HG03039 (cell line): ENCODE results near the gene LYSMD2.
"Not testable (repeated sequence)": the region's sequence is repeated elsewhere in the genome, so short reads cannot be mapped to it uniquely, and the experiment has no call there.

Source experiments
- ATAC-seq: cut with Tn5 transposase; IDR thresholded peaks from one replicate; pipeline ENCODE4 v1.9.1; 2021; ENCODE audit warnings: mild to moderate bottlenecking, moderate library complexity; ENCODE audit not compliant: unreplicated experiment

Gene LYSMD2, protein sequence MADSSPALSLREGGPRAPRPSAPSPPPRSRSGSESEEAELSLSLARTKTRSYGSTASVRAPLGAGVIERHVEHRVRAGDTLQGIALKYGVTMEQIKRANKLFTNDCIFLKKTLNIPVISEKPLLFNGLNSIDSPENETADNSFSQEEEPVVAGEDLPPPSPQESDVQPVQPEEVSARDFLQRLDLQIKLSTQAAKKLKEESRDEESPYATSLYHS

DNA sequence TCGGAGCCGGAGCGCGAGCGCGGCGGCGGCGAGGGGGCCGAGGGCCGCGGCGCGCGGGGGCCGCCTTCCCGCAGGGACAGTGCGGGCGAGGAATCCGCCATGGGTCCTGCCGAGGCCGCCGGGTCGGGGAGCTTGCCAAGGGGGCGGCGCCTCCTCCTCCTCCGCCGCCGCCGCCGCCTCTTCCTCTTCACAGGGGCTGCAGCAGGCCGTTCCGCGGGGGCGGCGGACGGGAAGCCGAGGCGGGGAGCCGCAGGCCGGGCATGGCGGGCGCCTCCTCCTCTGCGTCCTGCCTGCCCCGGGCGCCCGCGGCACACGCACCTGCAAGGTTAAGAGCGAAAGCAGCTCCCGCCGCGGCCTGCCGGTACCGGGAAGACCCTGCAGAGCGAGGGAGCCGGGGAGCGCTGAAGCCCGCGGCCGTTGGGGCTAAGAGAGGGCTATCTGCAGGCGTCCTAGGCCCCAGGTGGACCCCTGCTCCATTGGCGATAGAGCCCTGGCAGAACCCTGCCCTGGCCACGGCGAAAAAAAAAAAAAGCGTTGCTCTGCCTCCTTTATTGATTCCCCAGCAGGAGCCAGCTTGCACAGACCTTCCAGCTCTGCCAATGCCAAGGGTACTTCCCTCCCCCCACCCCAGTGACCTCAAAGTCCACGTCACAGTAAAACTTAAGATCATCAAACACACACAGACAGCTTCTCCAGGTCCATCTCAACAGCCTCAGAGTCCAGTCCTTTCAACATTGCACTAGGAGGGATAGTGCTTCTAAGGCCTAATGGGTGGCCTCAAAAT is at the start of gene LYSMD2:
Gene LYSMD2 (minus strand): TSS at position 134 of the 784 bp plus-strand sequence. CDS start 33 bp downstream, at position 101.
- peak; percentile 41 for ATAC-seq

DNA sequence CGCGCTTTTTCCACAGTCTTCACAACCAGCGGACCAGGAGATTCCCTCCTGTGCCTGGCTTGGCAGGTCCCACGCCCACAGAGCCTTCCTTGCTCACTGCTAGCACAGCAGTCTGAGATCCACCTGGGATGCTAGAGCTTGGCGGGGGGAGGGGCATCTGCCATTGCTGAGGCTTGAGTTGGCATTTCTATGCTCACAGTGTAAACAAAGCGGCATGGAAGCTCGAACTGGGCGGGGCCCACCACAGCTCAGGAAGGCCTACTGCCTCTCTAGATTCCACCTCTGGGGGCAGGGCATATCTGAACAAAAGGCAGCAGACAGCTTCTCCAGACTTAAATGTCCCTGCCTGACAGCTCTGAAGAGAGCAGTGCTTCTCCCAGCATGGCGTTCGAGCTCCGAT is 49.7 kb upstream of the LYSMD2 start:
- not testable (repeated sequence) for ATAC-seq

GRCh38 chr15:51783967-51784366 is 46.5 kb upstream of the LYSMD2 start:
- ATAC-seq, result no peak

DNA sequence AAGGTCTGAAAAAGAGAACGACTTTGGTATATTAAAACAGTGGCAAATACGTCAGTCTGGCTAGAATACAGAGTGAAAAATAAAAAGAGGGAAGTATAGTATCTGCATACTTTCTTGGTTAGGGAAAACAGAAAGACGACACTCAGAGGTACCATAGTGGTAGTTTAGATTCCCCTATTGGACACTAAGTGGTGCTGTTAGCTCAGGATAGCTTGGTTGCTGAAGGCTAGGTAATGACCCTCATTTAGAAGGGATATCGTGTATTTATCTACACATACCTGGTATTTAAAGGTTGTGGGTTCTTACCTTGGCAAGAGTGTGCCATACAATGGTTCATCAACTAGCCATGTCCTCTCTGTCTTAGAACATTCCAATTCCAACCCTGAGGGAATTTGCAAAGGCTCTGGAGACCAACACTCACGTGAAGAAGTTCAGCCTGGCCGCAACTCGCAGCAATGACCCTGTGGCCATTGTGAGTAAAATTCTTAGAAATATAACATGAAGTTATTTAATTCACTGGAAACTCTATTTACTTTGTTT is 45.0 kb upstream of the LYSMD2 start:
- ATAC-seq, result no peak

- ATAC-seq, result no peak
Observed at GRCh38 chr15:51781506-51781905, 44.1 kb upstream of the LYSMD2 start.

DNA sequence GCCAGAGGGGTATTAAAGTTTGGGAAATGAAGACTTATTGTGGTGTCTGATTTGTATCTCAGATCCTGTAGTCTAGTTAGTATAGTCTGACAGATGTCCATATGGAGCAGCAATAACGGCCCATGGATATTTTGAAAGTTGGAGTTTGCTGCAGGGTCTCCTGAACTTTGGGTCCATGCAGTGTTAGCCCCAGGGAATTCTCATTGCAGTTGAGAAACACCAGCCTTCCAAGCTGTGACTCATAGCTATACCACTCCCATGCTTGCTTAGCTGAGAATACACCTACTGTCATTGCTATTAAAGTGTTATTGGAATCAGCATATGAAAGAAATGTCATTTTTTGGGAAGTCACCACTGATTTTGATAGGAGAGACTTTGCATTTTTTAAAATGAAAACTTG is 43.2 kb upstream of the LYSMD2 start:
- no peak for ATAC-seq

- no peak for ATAC-seq
Observed at GRCh38 chr15:51776952-51777569, 39.6 kb upstream of the LYSMD2 start.

DNA sequence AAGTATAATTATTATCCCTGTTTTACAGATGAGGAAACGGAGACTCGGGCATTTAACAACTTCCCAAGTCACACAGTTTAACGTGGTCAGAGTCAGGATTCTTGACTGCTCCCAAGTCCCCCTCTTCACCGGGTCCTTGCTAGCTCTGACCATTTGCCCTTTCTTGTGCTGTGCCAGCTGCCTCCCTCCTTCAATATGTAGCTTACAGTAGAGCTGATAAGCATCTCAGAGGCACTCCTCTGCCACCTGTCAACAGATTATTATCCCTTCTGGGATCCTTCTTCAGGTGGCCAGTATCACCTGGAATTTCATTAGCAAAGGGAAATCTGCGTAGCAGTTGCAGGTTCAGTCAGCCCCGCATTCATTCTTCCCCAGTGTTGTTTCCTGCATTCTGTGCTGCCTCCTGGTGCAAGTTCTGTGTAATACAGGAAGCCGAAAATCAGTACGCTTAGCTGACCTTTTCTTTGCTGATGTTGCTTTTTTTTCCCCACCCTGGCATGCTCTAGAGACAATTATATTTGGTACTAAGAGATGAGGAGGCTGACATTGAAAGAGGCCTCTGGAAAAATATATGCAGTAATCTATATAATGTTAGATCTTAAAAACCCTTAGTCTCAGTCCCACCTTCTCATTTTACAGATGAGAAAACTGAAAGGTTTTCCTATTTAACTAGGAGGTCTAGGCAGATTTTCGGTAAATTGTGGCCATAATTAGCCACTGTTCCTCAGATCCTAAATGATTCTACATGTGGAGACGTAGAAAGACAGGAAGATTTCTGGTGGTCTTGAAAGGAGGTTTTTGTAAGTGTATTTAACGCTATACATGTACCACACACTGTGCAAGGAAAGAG is 38.7 kb upstream of the LYSMD2 start:
- ATAC-seq, result no peak

DNA sequence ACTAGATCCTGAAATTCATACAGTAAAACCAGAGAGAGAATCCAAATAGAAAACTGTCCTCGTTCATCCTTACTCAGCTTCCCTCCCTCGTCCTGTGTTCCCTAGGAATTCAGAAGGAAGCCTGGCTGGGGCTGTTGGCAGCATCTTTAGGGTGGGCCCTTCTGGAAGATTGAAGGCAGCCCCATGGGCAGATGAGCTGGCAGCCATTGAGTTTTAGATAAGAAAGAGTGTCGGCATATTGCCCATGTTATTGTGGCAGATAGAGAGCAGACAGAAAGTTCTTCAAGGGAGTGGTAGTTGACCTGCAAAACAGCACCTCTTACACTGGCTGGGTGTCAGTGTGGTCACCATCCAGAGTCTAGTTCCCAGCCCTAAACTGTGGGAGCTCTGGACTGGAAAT is 37.5 kb upstream of the LYSMD2 start:
- no peak for ATAC-seq

- ATAC-seq, result no peak
Observed at GRCh38 chr15:51771773-51772172, 34.3 kb upstream of the LYSMD2 start.

- no peak for ATAC-seq
Observed at GRCh38 chr15:51770902-51771301, 33.4 kb upstream of the LYSMD2 start.

DNA sequence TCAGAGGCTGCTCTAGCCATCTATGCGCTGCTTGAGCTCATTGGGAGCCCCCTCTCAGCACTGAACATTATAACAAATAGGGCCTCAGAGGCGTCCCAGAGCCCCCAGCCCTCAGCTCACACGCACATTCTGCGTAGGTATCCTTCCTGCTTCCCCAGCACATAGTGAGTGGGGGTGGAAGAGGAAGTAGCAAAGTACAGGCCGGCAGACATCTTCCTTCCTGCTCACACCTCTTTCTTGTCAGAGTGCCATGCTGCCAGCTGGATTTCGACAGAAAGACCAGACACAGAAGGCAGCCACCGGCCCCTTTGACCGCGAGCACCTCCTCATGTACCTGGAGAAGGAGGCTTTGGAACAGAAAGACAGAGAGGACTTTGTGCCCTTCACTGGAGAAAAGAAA is 30.6 kb upstream of the LYSMD2 start:
- no peak for ATAC-seq

DNA sequence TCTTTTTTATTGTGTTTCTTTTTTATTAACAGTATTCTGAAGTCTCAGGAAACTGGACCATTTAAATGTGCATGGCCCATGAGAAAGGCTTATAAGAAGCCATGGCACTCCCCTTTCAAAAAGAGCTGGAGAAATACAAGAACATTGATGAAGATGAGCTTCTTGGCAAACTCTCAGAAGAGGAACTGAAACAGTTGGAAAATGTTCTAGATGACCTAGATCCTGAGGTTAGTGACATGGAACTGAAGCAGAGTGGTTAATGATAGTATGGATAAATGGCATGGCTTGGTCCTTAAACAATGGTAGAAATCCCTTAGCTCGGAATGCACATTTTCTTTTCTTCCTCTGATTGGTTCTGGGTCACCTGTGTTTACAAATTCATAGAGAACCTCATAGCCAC is 28.9 kb upstream of the LYSMD2 start:
- no peak for ATAC-seq

- ATAC-seq, result no peak
Observed at GRCh38 chr15:51765751-51766150, 28.3 kb upstream of the LYSMD2 start.

GRCh38 chr15:51760805-51761204 is 23.4 kb upstream of the LYSMD2 start:
- no peak for ATAC-seq

- no peak for ATAC-seq
Observed at GRCh38 chr15:51759557-51760070, 22.2 kb upstream of the LYSMD2 start.

- no peak for ATAC-seq
Observed at GRCh38 chr15:51758645-51759044, 21.2 kb upstream of the LYSMD2 start.

GRCh38 chr15:51757450-51757849 is 20.0 kb upstream of the LYSMD2 start:
- ATAC-seq, result no peak

DNA sequence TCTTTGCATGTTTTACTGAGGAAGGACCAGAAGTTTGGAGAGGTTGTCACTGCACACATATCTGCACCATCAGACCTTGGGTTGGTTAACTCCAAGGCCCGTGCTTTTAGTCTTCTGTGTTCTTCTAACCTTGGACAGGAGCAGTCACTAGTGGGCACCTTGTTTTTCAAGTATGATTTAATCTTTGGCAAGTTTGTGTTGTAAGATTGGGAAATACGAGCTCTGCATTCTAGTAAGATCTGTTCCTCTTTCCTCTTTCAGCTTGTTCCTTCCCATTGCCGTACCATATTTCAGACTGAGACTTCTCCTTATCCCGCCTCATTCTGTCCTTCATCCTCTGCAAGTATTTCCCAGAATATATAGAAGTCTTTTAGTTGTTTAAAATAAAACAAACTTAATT is 19.0 kb upstream of the LYSMD2 start:
- ATAC-seq, result no peak

- ATAC-seq, result no peak
Observed at GRCh38 chr15:51755790-51756189, 18.3 kb upstream of the LYSMD2 start.

DNA sequence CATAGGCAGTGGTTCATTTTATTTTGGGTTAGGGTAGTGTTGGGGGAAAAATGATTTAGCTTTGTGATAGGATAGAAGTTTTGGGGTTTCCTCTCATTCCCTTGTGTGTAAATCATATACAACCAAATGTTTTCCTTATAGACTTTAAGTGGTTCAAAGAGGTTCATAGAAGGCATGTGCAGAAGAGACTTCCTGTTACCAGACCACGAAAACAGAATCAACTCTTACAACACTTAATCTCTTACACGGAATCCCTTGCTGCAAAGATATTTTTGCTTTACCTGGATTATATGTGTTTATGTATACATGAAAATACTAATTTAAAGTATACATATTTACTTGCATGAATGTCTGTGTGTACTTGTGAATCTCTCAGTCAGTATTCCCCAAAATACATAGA is 16.8 kb upstream of the LYSMD2 start:
- no peak for ATAC-seq
